GM23338 (cell line): Measurements from ENCODE around the gene POLQ. TPM values are rescaled to one million over a fixed set of nuclear protein-coding genes. Genes with fewer than 3 reads are reported as not detected.
A peak's percentile ranks its signal among the peaks of the same experiment; 100 is the strongest.
"Not testable (repeated sequence)": the region's sequence is repeated elsewhere in the genome, so short reads cannot be mapped to it uniquely, and the experiment has no call there.

ENCODE experiments used
- ATAC-seq: fragments of 200-7000 bp; cut with Tn5 transposase; 3 replicates; pipeline ENCODE4 v1.9.1; 2020
- DNase-seq: peaks from one replicate; pipeline ENCODE4 v3.0.0-alpha.2; 2015; ENCODE audit warnings: low spot score
- H2AFZ ChIP-seq: fragments of 200-600 bp; sonication (generic); 2 replicates; pipeline ENCODE4 v1.8.0; 2016; ENCODE audit warnings: antibody characterized with exemption, mild to moderate bottlenecking, moderate library complexity
- H3F3A ChIP-seq: fragments of 200-600 bp; sonication (generic); replicated peaks from 2 replicates; pipeline ENCODE4 v1.8.0; 2017; ENCODE audit warnings: antibody characterized with exemption, mixed run types, low read depth
- H3K27ac ChIP-seq: fragments of 200-600 bp; sonication (generic); 2 replicates; pipeline ENCODE4 v1.6.1; 2016; ENCODE audit warnings: low read depth
- H3K27me3 ChIP-seq: fragments of 200-600 bp; sonication (generic); 2 replicates; pipeline ENCODE4 v1.8.0; 2016; ENCODE audit warnings: mild to moderate bottlenecking, mixed run types, moderate library complexity; ENCODE audit not compliant: insufficient read depth
- H3K36me3 ChIP-seq: fragments of 200-600 bp; sonication (generic); 2 replicates; pipeline ENCODE4 v1.8.0; 2016; ENCODE audit warnings: mild to moderate bottlenecking; ENCODE audit not compliant: insufficient read depth
- H3K4me1 ChIP-seq: fragments of 200-600 bp; sonication (generic); 2 replicates; pipeline ENCODE4 v1.8.0; 2016; ENCODE audit warnings: mild to moderate bottlenecking, moderate library complexity; ENCODE audit not compliant: insufficient read depth
- H3K4me2 ChIP-seq: fragments of 200-600 bp; sonication (generic); 2 replicates; pipeline ENCODE4 v1.7.1; 2017; ENCODE audit warnings: mixed run types
- H3K4me3 ChIP-seq: fragments of 200-600 bp; sonication (generic); 2 replicates; pipeline ENCODE4 v1.6.1; 2016; ENCODE audit warnings: mixed run types
- H3K79me2 ChIP-seq: fragments of 200-600 bp; sonication (generic); replicated peaks from 2 replicates; pipeline ENCODE4 v1.8.0; 2017; ENCODE audit warnings: mild to moderate bottlenecking; ENCODE audit not compliant: insufficient read depth
- H3K9me2 ChIP-seq: fragments of 200-600 bp; sonication (generic); 2 replicates; pipeline ENCODE4 v1.8.0; 2017; ENCODE audit not compliant: insufficient read depth
- H4K20me1 ChIP-seq: fragments of 200-600 bp; sonication (generic); replicated peaks from 2 replicates; pipeline ENCODE4 v1.8.0; 2017; ENCODE audit warnings: mild to moderate bottlenecking; ENCODE audit not compliant: insufficient read depth
- H3K27ac Mint-ChIP-seq: 2 replicates; pipeline ENCODE4 v1.8.0; 2020; ENCODE audit warnings: inconsistent platforms, mild to moderate bottlenecking, moderate library complexity, mixed read lengths
- H3K27me3 Mint-ChIP-seq: 3 replicates; pipeline ENCODE4 v1.8.0; 2022; ENCODE audit warnings: low read depth, mild to moderate bottlenecking, moderate library complexity, mixed read lengths, inconsistent platforms; ENCODE audit not compliant: insufficient read depth, poor library complexity
- H3K36me3 Mint-ChIP-seq: 3 replicates; pipeline ENCODE4 v1.8.0; 2021; ENCODE audit warnings: low read depth, mild to moderate bottlenecking, inconsistent platforms, moderate library complexity, mixed read lengths
- H3K4me1 Mint-ChIP-seq: 3 replicates; pipeline ENCODE4 v1.8.0; 2020; ENCODE audit warnings: mild to moderate bottlenecking, inconsistent platforms, mixed read lengths
- H3K4me3 Mint-ChIP-seq: 3 replicates; pipeline ENCODE4 v1.8.0; 2021; ENCODE audit warnings: moderate library complexity, mild to moderate bottlenecking, inconsistent platforms, mixed read lengths
- H3K9me3 Mint-ChIP-seq: 3 replicates; pipeline ENCODE4 v1.8.0; 2020; ENCODE audit warnings: moderate library complexity, mild to moderate bottlenecking, inconsistent platforms, mixed read lengths
- CREB1 ChIP-seq: fragments of 250-450 bp; sonication (Bioruptor Pico); IDR thresholded peaks from 2 replicates; pipeline ENCODE4 v1.5.0; 2020; ENCODE audit warnings: low read depth, mild to moderate bottlenecking, moderate library complexity
- EZH2phosphoT487 ChIP-seq: fragments of 200-600 bp; sonication (generic); IDR thresholded peaks from one replicate; pipeline ENCODE4 v1.8.1; 2018; ENCODE audit warnings: antibody characterized with exemption; ENCODE audit not compliant: unreplicated experiment
- JUNB ChIP-seq: IDR thresholded peaks from one replicate; pipeline ENCODE4 v1.6.1; 2016; ENCODE audit warnings: antibody characterized with exemption; ENCODE audit not compliant: unreplicated experiment
- polyA plus RNA-seq: library from polyadenylated mRNA; unstranded; fragments of >200 nt; fragmentation: Nextera tagmentation; extraction: Ambion mirVana; gene quantifications from 2 replicates; pipeline ENCODE4 v1.2.1, GENCODE V29; 2016
- total RNA-seq: library from RNA; depleted of rRNA; stranded (reverse); fragments of >200 nt; shearing (Covaris generic); gene quantifications from 2 replicates; pipeline ENCODE4 v1.2.3, GENCODE V29; 2014
- TF ChIP-seq, protein P1 (sequence below): IDR thresholded peaks from one replicate; pipeline ENCODE4 v1.6.1; 2018; ENCODE audit warnings: antibody characterized with exemption; ENCODE audit not compliant: unreplicated experiment

The POLQ gene
- total and polyA plus RNA-seq, 2 experiments from 2014 or later = 6.9 to 20.6 TPM

DNA sequence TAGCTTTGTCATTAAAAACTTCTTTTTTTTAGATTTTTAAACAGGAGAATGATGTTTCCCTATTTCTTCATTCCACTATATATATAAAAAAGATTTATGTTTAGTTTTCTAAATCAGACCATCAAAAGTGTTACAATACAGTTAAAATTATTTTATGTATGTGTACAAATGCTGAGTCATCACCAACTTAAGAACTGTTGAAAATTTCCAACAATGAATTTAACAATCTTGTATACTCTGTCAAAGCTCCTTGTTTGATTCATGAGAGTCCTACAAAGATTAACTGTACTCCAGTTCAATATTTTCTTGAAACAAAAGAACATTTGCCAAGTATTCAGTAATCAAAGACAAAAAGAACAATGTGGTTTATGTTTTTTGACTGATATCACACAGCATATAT is 82.0 kb downstream of the POLQ start:
- H2AFZ ChIP-seq = no peak overlapping the region
- Mint-ChIP-seq H3K9me3 (peaks cover 7% of the 10 kb centered on the region; the same call in 2 of the 3 replicates), H3K27ac (no peak overlapping the region), H3K4me1 (peaks cover 3% of the 10 kb centered on the region; the same call in 1 of the 3 replicates), H3K36me3 (peaks cover 74% of the 10 kb centered on the region), H3K27me3 (no peaks in the 10 kb centered on the region), H3K4me3 (no peak overlapping the region)
- no peak for TF ChIP-seq CREB1
- TF ChIP-seq, protein P1, sequence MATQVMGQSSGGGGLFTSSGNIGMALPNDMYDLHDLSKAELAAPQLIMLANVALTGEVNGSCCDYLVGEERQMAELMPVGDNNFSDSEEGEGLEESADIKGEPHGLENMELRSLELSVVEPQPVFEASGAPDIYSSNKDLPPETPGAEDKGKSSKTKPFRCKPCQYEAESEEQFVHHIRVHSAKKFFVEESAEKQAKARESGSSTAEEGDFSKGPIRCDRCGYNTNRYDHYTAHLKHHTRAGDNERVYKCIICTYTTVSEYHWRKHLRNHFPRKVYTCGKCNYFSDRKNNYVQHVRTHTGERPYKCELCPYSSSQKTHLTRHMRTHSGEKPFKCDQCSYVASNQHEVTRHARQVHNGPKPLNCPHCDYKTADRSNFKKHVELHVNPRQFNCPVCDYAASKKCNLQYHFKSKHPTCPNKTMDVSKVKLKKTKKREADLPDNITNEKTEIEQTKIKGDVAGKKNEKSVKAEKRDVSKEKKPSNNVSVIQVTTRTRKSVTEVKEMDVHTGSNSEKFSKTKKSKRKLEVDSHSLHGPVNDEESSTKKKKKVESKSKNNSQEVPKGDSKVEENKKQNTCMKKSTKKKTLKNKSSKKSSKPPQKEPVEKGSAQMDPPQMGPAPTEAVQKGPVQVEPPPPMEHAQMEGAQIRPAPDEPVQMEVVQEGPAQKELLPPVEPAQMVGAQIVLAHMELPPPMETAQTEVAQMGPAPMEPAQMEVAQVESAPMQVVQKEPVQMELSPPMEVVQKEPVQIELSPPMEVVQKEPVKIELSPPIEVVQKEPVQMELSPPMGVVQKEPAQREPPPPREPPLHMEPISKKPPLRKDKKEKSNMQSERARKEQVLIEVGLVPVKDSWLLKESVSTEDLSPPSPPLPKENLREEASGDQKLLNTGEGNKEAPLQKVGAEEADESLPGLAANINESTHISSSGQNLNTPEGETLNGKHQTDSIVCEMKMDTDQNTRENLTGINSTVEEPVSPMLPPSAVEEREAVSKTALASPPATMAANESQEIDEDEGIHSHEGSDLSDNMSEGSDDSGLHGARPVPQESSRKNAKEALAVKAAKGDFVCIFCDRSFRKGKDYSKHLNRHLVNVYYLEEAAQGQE = no peak
- no peak overlapping the region for H3K4me2 ChIP-seq
- H3K36me3 ChIP-seq = peaks cover 27% of the 10 kb centered on the region
- DNase-seq (no peak), ATAC-seq (no peak)
- no peaks in the 10 kb centered on the region for H3K9me2 ChIP-seq
- no peaks in the 10 kb centered on the region for H3K4me1 ChIP-seq
- H3F3A ChIP-seq = no peaks in the 10 kb centered on the region
- H3K79me2 ChIP-seq = peaks cover 2% of the 10 kb centered on the region; the same call in 1 of the 2 replicates
- no peaks in the 10 kb centered on the region; the same call in 1 of the 2 replicates for H4K20me1 ChIP-seq
- H3K27me3 ChIP-seq = no peaks in the 10 kb centered on the region
- no peak overlapping the region for H3K27ac ChIP-seq
- H3K4me3 ChIP-seq = no peak overlapping the region

DNA sequence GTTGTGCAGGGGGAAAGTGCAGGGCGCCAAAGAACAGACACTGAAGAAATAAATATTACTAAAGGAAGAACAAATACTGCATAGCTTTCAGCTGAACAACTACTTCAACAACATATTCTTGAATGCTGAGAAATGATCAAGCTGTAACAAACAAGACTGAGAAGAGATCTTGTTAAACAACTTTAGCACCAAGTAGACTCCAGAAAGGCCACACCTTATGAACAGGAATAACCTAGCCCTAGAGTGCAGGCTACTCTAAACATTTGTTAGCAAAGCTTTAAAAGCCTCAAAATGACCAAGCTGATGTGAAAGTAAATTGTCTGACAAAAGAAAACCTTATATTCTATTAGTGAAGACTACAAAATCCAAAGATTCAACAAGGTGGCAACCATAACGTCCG is 83.2 kb downstream of the POLQ start:
- Mint-ChIP-seq H3K4me1 (peaks cover 7% of the 10 kb centered on the region; the same call in 2 of the 3 replicates), H3K27me3 (no peaks in the 10 kb centered on the region), H3K9me3 (peaks cover 10% of the 10 kb centered on the region; the same call in 2 of the 3 replicates), H3K36me3 (peaks cover 79% of the 10 kb centered on the region), H3K4me3 (no peak overlapping the region), H3K27ac (no peak overlapping the region; the same call in 1 of the 2 replicates)
- TF ChIP-seq JUNB (no peak), EZH2phosphoT487 (no peak)
- no peak overlapping the region for H3K4me3 ChIP-seq
- no peaks in the 10 kb centered on the region; the same call in 1 of the 2 replicates for H4K20me1 ChIP-seq
- H3K9me2 ChIP-seq = no peaks in the 10 kb centered on the region
- no peaks in the 10 kb centered on the region for H3K4me1 ChIP-seq
- H3K79me2 ChIP-seq = peaks cover 2% of the 10 kb centered on the region; the same call in 1 of the 2 replicates
- H3F3A ChIP-seq = no peaks in the 10 kb centered on the region
- H3K4me2 ChIP-seq = no peak overlapping the region
- H3K36me3 ChIP-seq = peaks cover 31% of the 10 kb centered on the region
- no peak overlapping the region for H2AFZ ChIP-seq
- H3K27me3 ChIP-seq = no peaks in the 10 kb centered on the region
- ATAC-seq (no peak), DNase-seq (no peak)
- no peak overlapping the region for H3K27ac ChIP-seq

DNA sequence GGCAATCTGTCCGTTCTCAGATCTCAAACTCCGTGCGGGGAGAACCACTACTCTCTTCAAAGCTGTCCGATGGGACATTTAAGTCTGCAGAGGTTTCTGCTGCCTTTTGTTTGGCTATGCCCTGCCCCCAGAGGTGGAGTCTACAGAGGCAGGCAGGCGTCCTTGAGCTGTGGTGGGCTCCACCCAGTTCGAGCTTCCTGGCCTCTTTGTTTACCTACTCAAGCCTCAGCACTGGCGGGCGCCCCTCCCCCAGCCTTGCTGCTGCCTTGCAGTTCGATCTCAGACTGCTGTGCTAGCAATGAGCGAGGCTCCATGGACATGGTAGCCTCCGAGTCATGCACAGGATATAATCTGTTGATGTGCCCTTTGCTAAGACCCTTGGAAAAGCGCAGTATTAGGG is 94.0 kb downstream of the POLQ start:
- H3F3A ChIP-seq, H4K20me1 ChIP-seq, H3K4me1 ChIP-seq, ATAC-seq, H3K4me2 ChIP-seq, H3K4me1 Mint-ChIP-seq, H3K79me2 ChIP-seq, DNase-seq, H3K27ac ChIP-seq, H2AFZ ChIP-seq, H3K27me3 ChIP-seq, H3K4me3 ChIP-seq, H3K4me3 Mint-ChIP-seq, H3K27me3 Mint-ChIP-seq, H3K9me2 ChIP-seq: not testable (repeated sequence)
- Mint-ChIP-seq H3K36me3 (peaks cover 76% of the 10 kb centered on the region), H3K9me3 (peaks cover 35% of the 10 kb centered on the region), H3K27ac (peak overlapping the region; percentile 77)
- peaks cover 34% of the 10 kb centered on the region for H3K36me3 ChIP-seq
